ENCODE results near the gene STRN4. TPM values are rescaled to one million over a fixed set of nuclear protein-coding genes. Genes with fewer than 3 reads are reported as not detected.
A peak's percentile ranks its signal among the peaks of the same experiment; 100 is the strongest.

STRN4 gene
- total and polyA plus RNA-seq, 9 of the 15 experiments (the other 6 are each of a cell fraction or from before 2014, with no cell fraction given), result 0.62 to 83.7 (median 36.9) TPM

DNA sequence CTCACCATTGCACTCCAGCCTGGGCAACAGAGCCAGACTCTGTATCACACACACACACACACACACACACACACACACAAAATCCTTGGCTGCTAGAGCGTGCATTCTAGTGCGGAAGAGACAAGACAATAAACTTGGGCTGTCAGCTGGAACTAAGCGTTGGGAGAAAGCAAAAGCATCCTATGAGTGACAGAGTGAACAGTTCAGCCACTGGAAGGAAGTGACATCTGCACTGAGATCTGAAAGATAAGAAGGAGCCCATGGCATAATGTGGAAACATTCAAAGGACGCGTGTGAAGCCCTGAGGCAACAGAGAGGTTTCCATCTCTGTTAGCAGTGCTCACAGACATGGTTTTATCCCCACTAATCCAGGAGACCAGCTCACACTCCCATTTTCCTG, 45.7 kb upstream of the STRN4 start (continued):
- TF ChIP-seq RHOXF2B (CRISPR knock-in tag; conservative IDR thresholded peaks at IDR 0.05) (no peak), ZBTB7A (IDR thresholded peaks at IDR 0.05; ENCODE audit: borderline replicate concordance, control insufficient read depth, low read depth, low read length) (no peak), KLF13 (tag; IDR thresholded peaks at IDR 0.05; ENCODE audit: borderline replicate concordance, low read depth) (no peak), ELF1 (tag; IDR thresholded peaks at IDR 0.05) (no peak), ZBTB1 (CRISPR knock-in tag; IDR thresholded peaks at IDR 0.05; ENCODE audit: borderline replicate concordance, low read depth) (no peak), ZBTB17 (CRISPR knock-in tag; IDR thresholded peaks at IDR 0.05) (no peak), ZNF830 (CRISPR knock-in tag; IDR thresholded peaks at IDR 0.05) (no peak), DDX20 (tag; IDR thresholded peaks at IDR 0.05; ENCODE audit: low read depth) (no peak), SIX5 (IDR thresholded peaks at IDR 0.05; ENCODE audit: borderline replicate concordance in 1 of 2, insufficient read depth in 1 of 2, low read depth in 1 of 2, low read length in 2 of 2) (no peak), CBFB (CRISPR knock-in tag; IDR thresholded peaks at IDR 0.05) (no peak), ZNF668 (CRISPR knock-in tag; IDR thresholded peaks at IDR 0.05) (no peak), ARID1B (IDR thresholded peaks at IDR 0.05) (peak; percentile 25; the same call in 1 of the 2 replicates), SMC3 (conservative IDR thresholded peaks at IDR 0.05; ENCODE audit: insufficient read depth, low read depth, low read length) (no peak), TOE1 (IDR thresholded peaks at IDR 0.05; ENCODE audit: borderline replicate concordance) (no peak), TOE1 (CRISPR knock-in tag; IDR thresholded peaks at IDR 0.05; ENCODE audit: borderline replicate concordance, low read depth) (no peak), ETV1 (tag; conservative IDR thresholded peaks at IDR 0.05; ENCODE audit: low read depth) (peak; percentile 46; the same call in 1 of the 2 replicates), ZC3H8 (IDR thresholded peaks at IDR 0.05) (no peak), ZNF24 (IDR thresholded peaks at IDR 0.05) (no peak), ZNF778 (CRISPR knock-in tag; IDR thresholded peaks at IDR 0.05) (no peak), MEIS2 (IDR thresholded peaks at IDR 0.05; ENCODE audit: partially characterized antibody) (peak; percentile 48), FOSL1 (tag; conservative IDR thresholded peaks at IDR 0.05) (no peak)
- TF ChIP-seq, protein P1, sequence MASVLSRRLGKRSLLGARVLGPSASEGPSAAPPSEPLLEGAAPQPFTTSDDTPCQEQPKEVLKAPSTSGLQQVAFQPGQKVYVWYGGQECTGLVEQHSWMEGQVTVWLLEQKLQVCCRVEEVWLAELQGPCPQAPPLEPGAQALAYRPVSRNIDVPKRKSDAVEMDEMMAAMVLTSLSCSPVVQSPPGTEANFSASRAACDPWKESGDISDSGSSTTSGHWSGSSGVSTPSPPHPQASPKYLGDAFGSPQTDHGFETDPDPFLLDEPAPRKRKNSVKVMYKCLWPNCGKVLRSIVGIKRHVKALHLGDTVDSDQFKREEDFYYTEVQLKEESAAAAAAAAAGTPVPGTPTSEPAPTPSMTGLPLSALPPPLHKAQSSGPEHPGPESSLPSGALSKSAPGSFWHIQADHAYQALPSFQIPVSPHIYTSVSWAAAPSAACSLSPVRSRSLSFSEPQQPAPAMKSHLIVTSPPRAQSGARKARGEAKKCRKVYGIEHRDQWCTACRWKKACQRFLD (CRISPR knock-in tag; IDR thresholded peaks at IDR 0.05), result 0 out of 2 replicates have a peak, but pooled peaks have one; percentile 58
- TF ChIP-seq, protein P2, sequence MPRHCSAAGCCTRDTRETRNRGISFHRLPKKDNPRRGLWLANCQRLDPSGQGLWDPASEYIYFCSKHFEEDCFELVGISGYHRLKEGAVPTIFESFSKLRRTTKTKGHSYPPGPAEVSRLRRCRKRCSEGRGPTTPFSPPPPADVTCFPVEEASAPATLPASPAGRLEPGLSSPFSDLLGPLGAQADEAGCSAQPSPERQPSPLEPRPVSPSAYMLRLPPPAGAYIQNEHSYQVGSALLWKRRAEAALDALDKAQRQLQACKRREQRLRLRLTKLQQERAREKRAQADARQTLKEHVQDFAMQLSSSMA (CRISPR knock-in tag; IDR thresholded peaks at IDR 0.05), result no peak
